ENCODE data around the gene NDRG4. TPM values are rescaled to one million over a fixed set of nuclear protein-coding genes. Genes with fewer than 3 reads are reported as not detected.

Gene NDRG4
- polyA plus RNA-seq, 5 donors, result 9.8 to 16.5 (median 12.9) TPM

- no peak for DNase-seq
These were observed 37.4 kb downstream of the NDRG4 start for GRCh38 chr16:58537124-58537906.

GRCh38 chr16:58541711-58542110 lies 41.8 kb downstream of the NDRG4 start:
- no peak for DNase-seq

GRCh38 chr16:58542291-58542690 lies 42.3 kb downstream of the NDRG4 start:
- no peak for DNase-seq

- no peak for DNase-seq
These were observed 43.7 kb downstream of the NDRG4 start for GRCh38 chr16:58543685-58544084.

- DNase-seq, result no peak
These were observed 48.4 kb downstream of the NDRG4 start for GRCh38 chr16:58548378-58548777.

- DNase-seq, result no peak
These were observed 51.6 kb downstream of the NDRG4 start for GRCh38 chr16:58551496-58551895.

GRCh38 chr16:58556678-58557077 lies 56.7 kb downstream of the NDRG4 start:
- no peak for DNase-seq

Other genes with a start within 250 kb of the NDRG4 start
- under 1 TPM in 1 of 5 donors, not detected in 4; 0.12 TPM for gene PRSS54, start 205.1 kb upstream of the NDRG4 start, polyA plus RNA-seq (ENCODE audit: insufficient read depth in 1 of 5, insufficient read length in 5 of 5, low replicate concordance in 1 of 5)
- gene GINS3, start 107.7 kb upstream of the NDRG4 start, polyA plus RNA-seq (ENCODE audit: insufficient read depth in 1 of 5, insufficient read length in 5 of 5, low replicate concordance in 1 of 5), result 10 to 100 TPM in 4 of 5 donors, 1 to 10 TPM in 1; 9.5 to 14.8 (median 10.9) TPM
- gene SETD6, start 15.4 kb downstream of the NDRG4 start, polyA plus RNA-seq (ENCODE audit: insufficient read depth in 1 of 5, insufficient read length in 5 of 5, low replicate concordance in 1 of 5), result 10 to 100 TPM; 30.6 to 37.1 (median 34.8) TPM
- 100 to 1,000 TPM; 173 to 200 (median 185) TPM for gene CNOT1, start 129.7 kb downstream of the NDRG4 start, polyA plus RNA-seq (ENCODE audit: insufficient read depth in 1 of 5, insufficient read length in 5 of 5, low replicate concordance in 1 of 5)
- 10 to 100 TPM; 10.9 to 12.1 (median 11.3) TPM for gene SLC38A7, start 184.6 kb downstream of the NDRG4 start, polyA plus RNA-seq (ENCODE audit: insufficient read depth in 1 of 5, insufficient read length in 5 of 5, low replicate concordance in 1 of 5)
- gene GOT2, start 234.2 kb downstream of the NDRG4 start, polyA plus RNA-seq (ENCODE audit: insufficient read depth in 1 of 5, insufficient read length in 5 of 5, low replicate concordance in 1 of 5), result 10 to 100 TPM; 52.1 to 58.4 (median 53.9) TPM